Measurements from ENCODE around the gene SOX6.

DNA sequence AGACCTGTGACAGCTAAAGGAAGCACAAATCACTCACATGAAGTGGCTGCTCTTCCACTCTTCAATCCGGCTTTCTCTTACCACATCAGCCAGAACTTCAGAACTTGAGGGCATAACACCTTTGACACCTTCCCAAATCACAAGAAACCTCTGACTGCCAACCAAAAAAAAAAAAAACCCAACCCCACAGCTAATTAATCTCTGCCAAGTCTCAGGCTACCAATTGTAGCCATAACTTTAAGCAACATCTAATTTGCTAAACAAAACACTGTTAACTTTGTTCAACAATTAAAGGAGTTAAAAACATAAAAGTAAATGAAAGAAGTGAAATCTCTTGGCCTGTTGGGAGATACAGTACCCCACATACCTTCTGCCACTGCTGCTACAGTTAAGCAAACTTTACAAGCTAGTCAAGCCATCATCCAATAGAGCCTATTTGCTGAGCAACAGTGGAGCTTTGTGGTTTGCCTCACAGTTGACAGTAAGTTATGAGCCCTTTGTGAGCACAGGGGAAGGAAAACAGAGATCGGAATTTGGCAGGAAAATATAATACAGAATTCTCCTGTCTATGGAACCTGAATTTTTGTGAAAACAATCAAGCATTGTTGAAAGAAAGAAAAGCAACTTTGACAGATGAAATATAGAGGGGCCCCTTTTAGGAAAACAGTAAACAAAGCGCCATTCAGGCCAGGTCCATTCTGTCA is at the start of gene SOX6:
- TF ChIP-seq POLR2A (IDR thresholded peaks at IDR 0.05) = no peak
- TF ChIP-seq, protein P1, sequence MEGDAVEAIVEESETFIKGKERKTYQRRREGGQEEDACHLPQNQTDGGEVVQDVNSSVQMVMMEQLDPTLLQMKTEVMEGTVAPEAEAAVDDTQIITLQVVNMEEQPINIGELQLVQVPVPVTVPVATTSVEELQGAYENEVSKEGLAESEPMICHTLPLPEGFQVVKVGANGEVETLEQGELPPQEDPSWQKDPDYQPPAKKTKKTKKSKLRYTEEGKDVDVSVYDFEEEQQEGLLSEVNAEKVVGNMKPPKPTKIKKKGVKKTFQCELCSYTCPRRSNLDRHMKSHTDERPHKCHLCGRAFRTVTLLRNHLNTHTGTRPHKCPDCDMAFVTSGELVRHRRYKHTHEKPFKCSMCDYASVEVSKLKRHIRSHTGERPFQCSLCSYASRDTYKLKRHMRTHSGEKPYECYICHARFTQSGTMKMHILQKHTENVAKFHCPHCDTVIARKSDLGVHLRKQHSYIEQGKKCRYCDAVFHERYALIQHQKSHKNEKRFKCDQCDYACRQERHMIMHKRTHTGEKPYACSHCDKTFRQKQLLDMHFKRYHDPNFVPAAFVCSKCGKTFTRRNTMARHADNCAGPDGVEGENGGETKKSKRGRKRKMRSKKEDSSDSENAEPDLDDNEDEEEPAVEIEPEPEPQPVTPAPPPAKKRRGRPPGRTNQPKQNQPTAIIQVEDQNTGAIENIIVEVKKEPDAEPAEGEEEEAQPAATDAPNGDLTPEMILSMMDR (IDR thresholded peaks at IDR 0.05) = no peak
